Activated CD4-positive, alpha-beta T cell treated with anti-CD3 and anti-CD28 coated beads, Interleukin-2, Interleukin-6, amounts not matched to agents 100 ng/mL and 50 ng/mL, durations not matched to agents 16 hours and 8 hours (primary cell): Measurements from ENCODE around the gene PIK3CD.
A peak's percentile ranks its signal among the peaks of the same experiment; 100 is the strongest.

Experiments used
- DNase-seq: peaks from one replicate; pipeline ENCODE4 v3.0.0-alpha.2; 2020

PIK3CD gene

GRCh38 chr1:9721606-9722377 lies 70.3 kb downstream of the PIK3CD start:
- DNase-seq = peak; percentile 66

GRCh38 chr1:9722378-9722749 lies 70.8 kb downstream of the PIK3CD start:
- DNase-seq = no peak

DNA sequence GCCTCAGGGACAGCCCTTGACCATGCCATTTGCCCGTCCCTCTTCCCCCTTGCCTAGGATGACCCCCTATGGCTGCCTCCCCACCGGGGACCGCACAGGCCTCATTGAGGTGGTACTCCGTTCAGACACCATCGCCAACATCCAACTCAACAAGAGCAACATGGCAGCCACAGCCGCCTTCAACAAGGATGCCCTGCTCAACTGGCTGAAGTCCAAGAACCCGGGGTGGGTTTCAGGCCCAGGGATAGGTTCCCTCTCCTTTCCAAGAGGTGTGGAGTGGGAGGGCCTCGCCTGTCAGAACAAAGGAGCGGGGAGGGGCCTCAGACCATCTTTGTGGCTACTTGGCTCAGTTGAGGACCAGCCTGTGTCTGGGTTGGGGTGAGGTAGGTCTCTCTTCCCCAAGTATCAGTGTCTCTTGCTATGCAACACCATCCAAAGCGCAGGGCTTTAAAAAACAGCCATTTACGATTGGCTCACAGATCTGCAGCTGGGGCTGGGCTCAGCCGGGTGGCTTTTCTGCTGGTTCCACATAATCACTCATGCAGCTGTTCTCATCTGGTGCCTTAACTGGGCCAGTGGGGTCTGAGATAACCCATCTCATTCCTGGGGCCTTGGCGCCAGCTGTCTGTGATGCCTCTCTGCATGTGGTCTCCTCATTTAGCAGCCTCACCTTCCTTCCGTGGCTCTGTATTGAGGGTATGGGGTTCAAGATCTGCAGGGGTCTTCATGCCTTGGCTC lies 71.7 kb downstream of the PIK3CD start:
- DNase-seq = no peak

DNA sequence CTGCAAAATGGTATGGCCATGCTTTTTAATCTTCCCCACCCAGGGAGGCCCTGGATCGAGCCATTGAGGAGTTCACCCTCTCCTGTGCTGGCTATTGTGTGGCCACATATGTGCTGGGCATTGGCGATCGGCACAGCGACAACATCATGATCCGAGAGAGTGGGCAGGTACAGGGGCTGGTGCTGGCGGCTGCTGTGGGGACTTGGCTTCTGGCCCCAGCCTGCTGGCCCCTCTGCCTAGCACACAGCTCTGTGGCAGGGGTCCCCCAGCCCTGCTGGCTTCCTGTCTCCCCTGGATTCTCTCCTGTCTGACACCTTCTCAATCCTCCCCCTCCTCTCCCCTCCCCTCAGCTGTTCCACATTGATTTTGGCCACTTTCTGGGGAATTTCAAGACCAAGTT lies 72.4 kb downstream of the PIK3CD start:
- DNase-seq = no peak

DNA sequence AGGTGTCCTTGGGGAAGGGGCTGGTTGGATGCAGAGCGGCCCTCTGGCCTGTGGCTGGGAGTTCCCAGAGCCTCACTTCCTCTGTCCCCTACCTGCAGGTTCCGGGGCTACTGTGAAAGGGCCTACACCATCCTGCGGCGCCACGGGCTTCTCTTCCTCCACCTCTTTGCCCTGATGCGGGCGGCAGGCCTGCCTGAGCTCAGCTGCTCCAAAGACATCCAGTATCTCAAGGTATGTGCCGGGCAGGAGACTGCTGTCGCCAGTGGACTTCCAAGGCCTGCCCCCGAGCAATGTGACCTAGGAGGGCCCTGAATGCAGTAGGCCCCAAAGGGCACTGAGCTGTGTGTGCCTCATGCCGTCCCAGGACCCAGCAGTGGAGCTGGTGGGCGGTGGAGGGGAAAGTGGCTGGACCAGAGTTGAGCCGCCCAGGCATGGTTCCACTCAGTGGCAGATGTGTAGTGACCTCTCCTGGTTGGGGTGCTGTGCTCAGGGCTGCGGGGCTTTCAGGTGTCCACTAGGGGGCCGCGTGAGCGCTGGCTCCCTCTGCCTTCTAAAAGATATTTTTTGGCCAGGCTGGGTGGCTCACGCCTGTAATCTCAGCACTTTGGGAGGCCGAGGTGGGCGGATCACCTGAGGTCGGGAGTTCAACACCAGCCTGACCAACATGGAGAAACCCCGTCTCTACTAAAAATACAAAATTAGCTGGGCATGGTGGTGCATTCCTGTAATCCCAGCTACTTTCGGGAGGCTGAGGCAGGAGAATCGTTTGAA lies 73.4 kb downstream of the PIK3CD start:
- peak; percentile 75 for DNase-seq

DNA sequence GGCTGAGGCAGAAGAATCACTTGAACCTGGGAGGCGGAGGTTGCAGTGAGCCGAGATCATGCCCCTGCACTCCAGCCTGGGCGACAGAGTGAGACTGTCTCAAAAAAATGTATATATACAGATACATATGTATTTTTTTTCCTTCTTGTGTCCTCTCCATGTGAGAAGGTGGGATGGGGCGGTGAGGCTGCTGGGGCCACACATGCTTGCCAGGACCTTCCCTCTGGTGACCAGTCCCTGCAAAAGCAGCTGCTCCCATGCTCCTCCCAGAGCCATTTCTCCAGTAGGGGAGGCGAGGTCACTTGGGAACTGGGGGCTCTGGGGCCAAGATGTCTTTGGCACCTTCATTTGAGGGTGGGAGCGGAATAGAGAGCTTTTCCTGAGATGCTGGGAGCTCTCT lies 74.9 kb downstream of the PIK3CD start:
- no peak for DNase-seq

- DNase-seq = no peak
Measured at GRCh38 chr1:9726905-9727595, 75.5 kb downstream of the PIK3CD start.

DNA sequence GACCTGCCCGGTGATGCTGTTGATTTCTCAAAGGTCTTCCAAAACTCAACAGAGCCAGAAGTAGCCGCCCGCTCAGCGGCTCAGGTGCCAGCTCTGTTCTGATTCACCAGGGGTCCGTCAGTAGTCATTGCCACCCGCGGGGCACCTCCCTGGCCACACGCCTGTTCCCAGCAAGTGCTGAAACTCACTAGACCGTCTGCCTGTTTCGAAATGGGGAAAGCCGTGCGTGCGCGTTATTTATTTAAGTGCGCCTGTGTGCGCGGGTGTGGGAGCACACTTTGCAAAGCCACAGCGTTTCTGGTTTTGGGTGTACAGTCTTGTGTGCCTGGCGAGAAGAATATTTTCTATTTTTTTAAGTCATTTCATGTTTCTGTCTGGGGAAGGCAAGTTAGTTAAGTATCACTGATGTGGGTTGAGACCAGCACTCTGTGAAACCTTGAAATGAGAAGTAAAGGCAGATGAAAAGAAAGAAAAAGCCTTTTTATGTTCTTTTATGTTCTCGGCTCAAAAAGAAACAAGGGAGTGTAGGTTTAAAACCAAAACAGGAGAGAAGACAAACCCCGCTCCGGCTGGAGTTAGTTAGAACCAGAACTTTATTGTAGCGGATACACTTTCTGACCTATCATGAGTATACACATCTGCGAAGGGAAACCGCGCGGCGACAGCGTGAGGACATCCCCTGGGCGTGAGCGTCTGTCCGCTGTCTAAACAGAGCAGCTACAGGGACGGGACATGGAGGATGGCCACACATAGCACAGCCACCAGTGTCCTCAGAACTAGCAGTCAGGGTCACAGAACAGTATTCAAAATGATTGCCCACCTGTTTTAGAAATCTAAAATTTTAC lies 77.1 kb downstream of the PIK3CD start:
- peak; percentile 80 for DNase-seq

- no peak for DNase-seq
Measured at GRCh38 chr1:9729523-9729922, 78.0 kb downstream of the PIK3CD start.

- no peak for DNase-seq
Measured at GRCh38 chr1:9730096-9730901, 78.8 kb downstream of the PIK3CD start.

- no peak for DNase-seq
Measured at GRCh38 chr1:9731051-9731537, 79.6 kb downstream of the PIK3CD start.

GRCh38 chr1:9731561-9731960 lies 80.0 kb downstream of the PIK3CD start:
- no peak for DNase-seq

- no peak for DNase-seq
Measured at GRCh38 chr1:9732123-9732971, 80.8 kb downstream of the PIK3CD start.

- DNase-seq = no peak
Measured at GRCh38 chr1:9733160-9733789, 81.7 kb downstream of the PIK3CD start.

DNA sequence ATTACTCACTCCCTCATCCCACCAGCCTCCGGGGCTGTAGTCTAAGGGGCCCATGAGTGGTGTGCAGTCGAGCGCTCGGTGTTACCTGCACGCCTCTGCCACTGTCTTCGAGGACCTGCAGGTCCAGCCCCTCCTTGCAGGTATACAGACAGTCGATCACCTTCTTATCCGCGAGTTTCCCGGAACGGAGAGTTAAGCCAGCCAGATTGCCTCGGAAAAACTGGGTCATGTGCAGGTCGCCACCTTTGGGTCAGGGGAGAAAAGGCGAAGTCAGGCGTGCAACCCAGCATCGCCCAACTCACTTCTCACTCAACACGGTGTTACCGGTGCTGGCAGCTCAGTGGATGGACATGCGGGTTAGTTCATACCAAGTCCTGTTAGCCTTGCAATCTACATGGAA lies 84.3 kb downstream of the PIK3CD start:
- DNase-seq = no peak

DNA sequence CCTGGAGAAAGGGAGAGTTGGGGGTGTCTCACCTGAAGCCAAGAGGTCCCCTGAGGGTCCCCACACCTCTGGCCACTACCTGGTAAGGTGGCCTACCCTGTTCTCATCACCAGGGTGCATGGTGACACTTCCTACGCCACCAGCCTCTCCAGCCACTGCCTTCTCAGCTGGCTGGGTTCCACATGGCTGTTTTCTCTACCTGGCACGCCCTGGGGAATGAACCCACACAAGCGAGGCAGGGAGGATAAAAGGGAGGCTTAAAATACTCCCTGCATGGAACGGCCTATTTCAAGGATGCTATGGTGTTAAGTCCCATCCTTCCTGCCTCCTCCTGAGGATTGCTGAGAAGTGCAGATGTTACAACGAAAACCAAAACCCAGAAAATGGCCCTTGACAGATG lies 84.7 kb downstream of the PIK3CD start:
- no peak for DNase-seq

- DNase-seq = no peak
Measured at GRCh38 chr1:9737057-9737456, 85.5 kb downstream of the PIK3CD start.

DNA sequence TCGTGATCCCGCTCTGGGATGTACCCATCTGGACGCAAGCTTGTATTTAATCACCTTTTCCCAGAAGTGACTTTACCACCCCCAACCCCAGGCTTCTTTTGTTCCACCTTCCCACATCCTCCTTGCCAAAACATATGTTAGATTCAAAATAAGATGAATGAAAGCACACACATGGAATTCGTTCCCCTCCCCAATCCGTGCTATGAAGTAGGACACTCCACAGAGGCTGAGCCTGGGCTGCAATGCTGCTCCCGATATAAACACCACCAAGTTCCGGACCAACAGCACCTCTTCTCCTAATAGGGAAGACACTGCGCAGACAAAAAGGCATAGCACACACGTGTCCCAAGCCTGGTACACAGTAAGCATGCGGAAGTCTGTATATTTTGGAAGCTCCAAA lies 86.1 kb downstream of the PIK3CD start:
- DNase-seq = no peak

DNA sequence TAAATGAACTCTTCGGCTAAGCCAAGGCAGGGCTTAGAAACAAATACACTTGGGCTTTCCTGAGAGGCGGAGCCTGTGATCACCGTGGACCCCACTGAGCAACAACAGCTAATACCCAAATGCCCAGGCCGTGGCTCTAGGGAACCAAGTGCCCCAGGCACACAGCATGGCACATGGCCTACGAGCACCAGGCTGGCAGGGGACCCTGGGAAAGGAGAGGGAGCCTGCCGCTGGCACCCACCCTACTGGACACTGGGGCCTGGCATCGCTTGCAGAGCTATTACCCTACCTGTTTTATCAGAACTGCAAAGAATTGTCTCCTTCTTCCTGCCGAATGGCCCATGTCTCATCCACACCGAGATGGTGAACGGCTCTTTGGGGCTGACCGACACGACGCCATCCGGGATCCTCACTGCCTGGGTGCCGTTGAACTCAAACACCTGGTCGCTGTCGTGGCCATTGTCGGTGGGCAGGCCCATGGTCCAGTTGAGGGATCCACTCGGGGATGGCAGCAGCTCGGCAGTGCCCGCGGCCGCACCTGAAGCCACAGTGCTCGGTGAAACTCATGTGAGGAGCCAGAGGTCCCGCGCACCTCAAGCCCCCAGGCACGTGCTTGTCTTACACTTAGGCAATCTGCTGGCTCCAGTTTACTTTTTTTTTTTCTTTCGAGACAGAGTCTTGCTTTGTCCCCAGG lies 92.7 kb downstream of the PIK3CD start:
- no peak for DNase-seq
